ENCODE measurements around the gene DTL. TPM values are rescaled to one million over a fixed set of nuclear protein-coding genes. Genes with fewer than 3 reads are reported as not detected.

The DTL gene
- total and polyA plus RNA-seq, 2 of the 13 experiments (the other 11 are each of a cell fraction or from before 2014, with no cell fraction given) = 10.4 to 32.8 TPM

GRCh38 chr1:212113706-212114105 lies 78.2 kb downstream of the DTL start:
- Histone ChIP-seq H3K27ac (ENCODE audit: extremely low read length, insufficient read depth, low read length) (no peak overlapping the region), H3K4me1 (ENCODE audit: insufficient read depth, low read length) (peaks cover 6% of the 10 kb centered on the region), H3K79me2 (ENCODE audit: insufficient read depth, low read length) (no peaks in the 10 kb centered on the region), H4K20me1 (ENCODE audit: insufficient read depth, low read length) (no peaks in the 10 kb centered on the region), H3K27me3 (ENCODE audit: control insufficient read depth in 1 of 2, insufficient read depth in 2 of 2, low read length in 2 of 2) (no peaks in the 10 kb centered on the region), H2AFZ (ENCODE audit: low read length) (no peak overlapping the region), H3K9me3 (ENCODE audit: low read length) (no peaks in the 10 kb centered on the region), H3K4me3 (replicated peaks in 1 of 3; ENCODE audit: insufficient read depth in 1 of 3, low read depth in 2 of 3, low read length in 3 of 3) (no peak overlapping the region), H3K36me3 (replicated peaks in 1 of 2; ENCODE audit: control insufficient read depth in 1 of 2, insufficient read depth in 2 of 2, low read length in 2 of 2) (0 out of 5 replicates have a peak, but pooled peaks cover 0 to 2% of the 10 kb centered on the region in 2 experiments), H3K4me2 (ENCODE audit: low read depth, low read length) (no peak overlapping the region), H3K9ac (ENCODE audit: insufficient read depth, low read depth, low read length) (no peak overlapping the region)
- no peak for DNase-seq (ENCODE audit: low spot score)
- POLR2A ChIA-PET = interaction anchor here (0.8 kb wide), 1 partner anchor 172 kb away, joined by 3 read pairs; no protein-coding TSS in a partner anchor
- no peak for TF ChIP-seq ZNF549 (CRISPR knock-in tag; IDR thresholded peaks at IDR 0.05)
- no peak for TF ChIP-seq ELF4 (CRISPR knock-in tag; IDR thresholded peaks at IDR 0.05; ENCODE audit: borderline replicate concordance)
- TF ChIP-seq ARNT (IDR thresholded peaks at IDR 0.05) = no peak
- no peak for TF ChIP-seq FOXK1 (CRISPR knock-in tag; IDR thresholded peaks at IDR 0.05; ENCODE audit: borderline replicate concordance, low read depth)
- TF ChIP-seq ZNF30 (CRISPR knock-in tag; IDR thresholded peaks at IDR 0.05) = no peak
- TF ChIP-seq ATF6 (CRISPR knock-in tag; conservative IDR thresholded peaks at IDR 0.05) = no peak
- TF ChIP-seq, protein P1, sequence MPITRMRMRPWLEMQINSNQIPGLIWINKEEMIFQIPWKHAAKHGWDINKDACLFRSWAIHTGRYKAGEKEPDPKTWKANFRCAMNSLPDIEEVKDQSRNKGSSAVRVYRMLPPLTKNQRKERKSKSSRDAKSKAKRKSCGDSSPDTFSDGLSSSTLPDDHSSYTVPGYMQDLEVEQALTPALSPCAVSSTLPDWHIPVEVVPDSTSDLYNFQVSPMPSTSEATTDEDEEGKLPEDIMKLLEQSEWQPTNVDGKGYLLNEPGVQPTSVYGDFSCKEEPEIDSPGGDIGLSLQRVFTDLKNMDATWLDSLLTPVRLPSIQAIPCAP (CRISPR knock-in tag; IDR thresholded peaks at IDR 0.05; ENCODE audit: low read depth) = no peak
- TF ChIP-seq HNF1B (CRISPR knock-in tag; IDR thresholded peaks at IDR 0.05) = no peak
- no peak for TF ChIP-seq SMARCE1 (IDR thresholded peaks at IDR 0.05; ENCODE audit: borderline replicate concordance)
- no peak for TF ChIP-seq ZZZ3 (CRISPR knock-in tag; IDR thresholded peaks at IDR 0.05; ENCODE audit: borderline replicate concordance)
- TF ChIP-seq KMT2B (CRISPR knock-in tag; IDR thresholded peaks at IDR 0.05) = no peak
- no peak for TF ChIP-seq PTBP1 (IDR thresholded peaks at IDR 0.05; ENCODE audit: low read depth, low read length, poor library complexity, severe bottlenecking)
- TF ChIP-seq, protein P2, sequence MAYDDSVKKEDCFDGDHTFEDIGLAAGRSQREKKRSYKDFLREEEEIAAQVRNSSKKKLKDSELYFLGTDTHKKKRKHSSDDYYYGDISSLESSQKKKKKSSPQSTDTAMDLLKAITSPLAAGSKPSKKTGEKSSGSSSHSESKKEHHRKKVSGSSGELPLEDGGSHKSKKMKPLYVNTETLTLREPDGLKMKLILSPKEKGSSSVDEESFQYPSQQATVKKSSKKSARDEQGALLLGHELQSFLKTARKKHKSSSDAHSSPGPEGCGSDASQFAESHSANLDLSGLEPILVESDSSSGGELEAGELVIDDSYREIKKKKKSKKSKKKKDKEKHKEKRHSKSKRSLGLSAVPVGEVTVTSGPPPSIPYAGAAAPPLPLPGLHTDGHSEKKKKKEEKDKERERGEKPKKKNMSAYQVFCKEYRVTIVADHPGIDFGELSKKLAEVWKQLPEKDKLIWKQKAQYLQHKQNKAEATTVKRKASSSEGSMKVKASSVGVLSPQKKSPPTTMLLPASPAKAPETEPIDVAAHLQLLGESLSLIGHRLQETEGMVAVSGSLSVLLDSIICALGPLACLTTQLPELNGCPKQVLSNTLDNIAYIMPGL (CRISPR knock-in tag; IDR thresholded peaks at IDR 0.05; ENCODE audit: borderline replicate concordance in 1 of 2, low read depth in 1 of 2) = no peak
- no peak for TF ChIP-seq ZNF543 (CRISPR knock-in tag; IDR thresholded peaks at IDR 0.05)
- no peak for TF ChIP-seq EEA1 (CRISPR knock-in tag; IDR thresholded peaks at IDR 0.05; ENCODE audit: borderline replicate concordance)
- TF ChIP-seq GPN1 (CRISPR knock-in tag; IDR thresholded peaks at IDR 0.05; ENCODE audit: borderline replicate concordance) = no peak
- TF ChIP-seq ZNF772 (CRISPR knock-in tag; IDR thresholded peaks at IDR 0.05) = no peak
- no peak for TF ChIP-seq KDM5B (CRISPR knock-in tag; IDR thresholded peaks at IDR 0.05; ENCODE audit: borderline replicate concordance)
- TF ChIP-seq ZBTB21 (CRISPR knock-in tag; IDR thresholded peaks at IDR 0.05) = no peak
- no peak for TF ChIP-seq ZBTB38 (CRISPR knock-in tag; IDR thresholded peaks at IDR 0.05)
- CTCF ChIA-PET (ENCODE audit: low intra/inter-chr PET ratio, low total read pairs) = no interaction called here
- BruUV-seq (replicated peaks) = no TSS peak
- 83% methylated on average over 2 of the region's 2 CpGs for WGBS (ENCODE audit: low lambda C conversion rate)
- intact Hi-C loops (cut with micrococcal nuclease; ENCODE audit: unreplicated experiment) (no loop called here), in situ Hi-C loops (cut with HindIII; ENCODE audit: extremely low pct_ligation_motif_present, low pct_unique_long_range_greater_than_20kb) (no loop called here)
- FAIRE-seq = no peak
- ATAC-seq = no peak

Data from HepG2 (cell line).